ENCODE measurements around the gene OR5C1. TPM values are rescaled to one million over a fixed set of nuclear protein-coding genes. Genes with fewer than 3 reads are reported as not detected.

OR5C1 gene
- total RNA-seq (not detected), polyA plus RNA-seq (not detected)
- long read RNA-seq, donor 1, partial matches to known transcripts, result 0 of 1 reads
- long read RNA-seq, donor 1, other reads (novel, unspliced or antisense), result 0 of 1 reads
- long read RNA-seq, donor 2, result 0 reads
- long read RNA-seq, donor 3, result 0 reads
- long read RNA-seq, donor 4, result 0 reads
- long read RNA-seq, donor 5, result 0 reads
- long read RNA-seq, donor 6, result 0 reads
- long read RNA-seq, donor 7, partial matches to known transcripts, result 0 of 1 reads
- long read RNA-seq, donor 7, other reads (novel, unspliced or antisense), result 0 of 1 reads
- long read RNA-seq, donor 8, result 0 reads
- long read RNA-seq, donor 9, result 0 reads
- long read RNA-seq, donor 10, result 0 reads

DNA sequence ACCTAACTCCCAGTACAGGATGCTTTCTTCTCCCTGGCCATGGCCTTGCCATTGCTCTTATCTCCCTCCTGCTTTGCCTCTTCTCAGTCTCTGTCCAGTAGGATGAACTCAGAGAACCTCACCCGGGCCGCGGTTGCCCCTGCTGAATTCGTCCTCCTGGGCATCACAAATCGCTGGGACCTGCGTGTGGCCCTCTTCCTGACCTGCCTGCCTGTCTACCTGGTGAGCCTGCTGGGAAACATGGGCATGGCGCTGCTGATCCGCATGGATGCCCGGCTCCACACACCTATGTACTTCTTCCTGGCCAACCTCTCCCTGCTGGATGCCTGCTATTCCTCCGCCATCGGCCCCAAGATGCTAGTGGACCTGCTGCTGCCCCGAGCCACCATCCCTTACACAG lies at the start of gene OR5C1:
TSS of gene OR5C1 (plus strand) at position 103 of the 400 bp plus-strand sequence. CDS start at position 103, 0 bp downstream.
- TF ChIP-seq, protein P1, sequence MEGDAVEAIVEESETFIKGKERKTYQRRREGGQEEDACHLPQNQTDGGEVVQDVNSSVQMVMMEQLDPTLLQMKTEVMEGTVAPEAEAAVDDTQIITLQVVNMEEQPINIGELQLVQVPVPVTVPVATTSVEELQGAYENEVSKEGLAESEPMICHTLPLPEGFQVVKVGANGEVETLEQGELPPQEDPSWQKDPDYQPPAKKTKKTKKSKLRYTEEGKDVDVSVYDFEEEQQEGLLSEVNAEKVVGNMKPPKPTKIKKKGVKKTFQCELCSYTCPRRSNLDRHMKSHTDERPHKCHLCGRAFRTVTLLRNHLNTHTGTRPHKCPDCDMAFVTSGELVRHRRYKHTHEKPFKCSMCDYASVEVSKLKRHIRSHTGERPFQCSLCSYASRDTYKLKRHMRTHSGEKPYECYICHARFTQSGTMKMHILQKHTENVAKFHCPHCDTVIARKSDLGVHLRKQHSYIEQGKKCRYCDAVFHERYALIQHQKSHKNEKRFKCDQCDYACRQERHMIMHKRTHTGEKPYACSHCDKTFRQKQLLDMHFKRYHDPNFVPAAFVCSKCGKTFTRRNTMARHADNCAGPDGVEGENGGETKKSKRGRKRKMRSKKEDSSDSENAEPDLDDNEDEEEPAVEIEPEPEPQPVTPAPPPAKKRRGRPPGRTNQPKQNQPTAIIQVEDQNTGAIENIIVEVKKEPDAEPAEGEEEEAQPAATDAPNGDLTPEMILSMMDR (IDR thresholded peaks at IDR 0.05), result no peak
- TF ChIP-seq POLR2AphosphoS5 (IDR thresholded peaks at IDR 0.05), result no peak
- TF ChIP-seq POLR2A (IDR thresholded peaks at IDR 0.05), result no peak
- no peak for TF ChIP-seq EP300 (IDR thresholded peaks at IDR 0.05)
- WGBS, 5 donors, result 93 to 98% (median 94%) methylated on average over 12 of the region's 12 CpGs
- no peak within 1 kb of the TSS for H3K4me3 ChIP-seq
- H3K27ac ChIP-seq, result no peak within 1 kb of the TSS
- H3K36me3 ChIP-seq, result no peaks in the 10 kb centered on the region
- no peaks in the 10 kb centered on the region for H3K27me3 ChIP-seq
- intact Hi-C loops (cut with DNase I; ENCODE audit: low total_unique reads), result no loop called here
- H3K4me1 ChIP-seq, result no peaks in the 10 kb centered on the region
- no peak for DNase-seq
- H3K9me3 ChIP-seq, result no peaks in the 10 kb centered on the region

DNA sequence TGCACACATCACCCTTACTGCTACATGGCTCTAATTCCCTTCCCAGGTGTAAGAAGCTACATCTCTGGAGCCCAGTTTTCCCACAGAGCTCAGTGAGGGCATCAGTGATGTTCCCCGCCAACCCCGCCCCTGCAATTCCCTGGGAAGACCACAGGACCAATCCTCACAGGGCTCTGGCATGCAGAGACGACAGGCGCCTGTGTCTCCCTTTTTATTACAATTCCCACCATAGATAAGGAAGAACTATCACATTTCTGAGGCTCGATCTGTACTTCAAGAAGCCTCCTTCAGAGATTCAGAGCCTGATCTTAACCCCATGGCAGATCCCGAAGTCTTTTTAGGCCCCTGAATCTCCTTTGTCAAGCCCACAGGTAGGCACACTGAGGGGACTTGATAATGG lies 46.7 kb upstream of the OR5C1 start, which contains the start of gene OR1L6:
TSS of gene OR1L6 (plus strand) at position 301 of the 400 bp plus-strand sequence. CDS start 7,545 bp downstream, outside the sequence.
- TF ChIP-seq POLR2A (IDR thresholded peaks at IDR 0.05), result no peak
- TF ChIP-seq EP300 (IDR thresholded peaks at IDR 0.05), result no peak
- TF ChIP-seq, protein P1 (IDR thresholded peaks at IDR 0.05), result no peak
- intact Hi-C loops (cut with DNase I; ENCODE audit: low total_unique reads), result no loop called here
- no peaks in the 10 kb centered on the region for H3K36me3 ChIP-seq
- peaks cover 0 to 41% (median 20%) of the 10 kb centered on the region in 4 donors for H3K9me3 ChIP-seq
- H3K27ac ChIP-seq, result no peak within 1 kb of the TSS
- no peaks in the 10 kb centered on the region for H3K27me3 ChIP-seq
- no peaks in the 10 kb centered on the region for H3K4me1 ChIP-seq
- 69 to 76% (median 73%) methylated on average over 6 of the region's 6 CpGs for whole genome bisulfite sequencing, 5 donors
- DNase-seq, result no peak
- no peak within 1 kb of the TSS for H3K4me3 ChIP-seq

DNA sequence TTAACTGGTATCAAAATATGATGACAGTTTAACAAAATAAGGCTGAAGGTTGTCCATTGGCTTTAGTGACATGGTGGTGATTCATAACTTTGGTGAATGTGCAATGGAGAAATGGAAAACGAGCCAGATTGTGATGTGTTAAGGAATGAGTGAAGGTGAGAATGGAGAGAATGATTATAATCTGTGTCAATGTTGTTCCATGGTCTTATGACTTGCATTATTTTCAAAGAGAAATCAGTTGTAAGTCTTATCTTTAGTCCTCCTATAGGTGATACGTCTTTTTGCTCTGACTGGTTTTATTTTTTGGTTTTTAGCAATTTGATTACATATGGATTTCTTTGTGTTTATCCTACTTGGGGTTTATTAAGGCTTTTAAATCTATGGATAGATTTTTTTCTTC lies 33.9 kb upstream of the OR5C1 start:
- no peak for DNase-seq
- TF ChIP-seq POLR2A (IDR thresholded peaks at IDR 0.05) (no peak), POLR2AphosphoS5 (IDR thresholded peaks at IDR 0.05) (no peak), EP300 (IDR thresholded peaks at IDR 0.05) (no peak)
- TF ChIP-seq, protein P1 (IDR thresholded peaks at IDR 0.05), result no peak
- Histone ChIP-seq H3K27me3 (no peaks in the 10 kb centered on the region), H3K4me3 (no peak overlapping the region), H3K9me3 (peaks cover 0 to 41% (median 24%) of the 10 kb centered on the region in 4 donors), H3K4me1 (no peaks in the 10 kb centered on the region), H3K27ac (no peak overlapping the region), H3K36me3 (no peaks in the 10 kb centered on the region)
- 28 to 39% (median 33%) methylated on average over 2 of the region's 2 CpGs for WGBS, 5 donors
- intact Hi-C loops (cut with DNase I; ENCODE audit: low total_unique reads), result no loop called here

DNA sequence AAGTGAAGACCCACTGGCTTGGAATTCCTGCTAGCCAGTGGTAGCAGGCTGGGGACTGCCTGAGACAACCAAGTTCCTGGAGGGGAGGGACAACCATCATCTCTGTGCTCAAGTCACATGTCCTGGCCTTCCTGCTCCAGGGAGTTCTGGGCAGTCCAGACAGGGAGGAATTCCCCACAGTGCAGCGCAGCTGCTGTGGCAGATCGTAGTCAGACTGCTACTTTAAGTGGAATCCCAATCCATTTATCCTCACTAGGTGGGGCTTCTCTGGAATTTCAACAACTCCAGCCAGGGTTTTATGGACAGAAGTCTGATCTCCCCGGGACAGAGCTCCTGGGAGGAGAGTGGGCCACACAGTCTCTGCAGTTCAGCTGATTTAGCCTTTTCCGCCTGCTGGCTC lies 20.9 kb upstream of the OR5C1 start:
- intact Hi-C loops (cut with DNase I; ENCODE audit: low total_unique reads), result no loop called here
- Histone ChIP-seq H3K27ac (no peak overlapping the region), H3K27me3 (no peaks in the 10 kb centered on the region), H3K4me1 (no peaks in the 10 kb centered on the region), H3K4me3 (no peak overlapping the region), H3K9me3 (peaks cover 5 to 54% (median 41%) of the 10 kb centered on the region in 4 donors), H3K36me3 (peaks cover 0 to 8% (median 0%) of the 10 kb centered on the region in 4 donors)
- DNase-seq, result no peak
- TF ChIP-seq, protein P1 (IDR thresholded peaks at IDR 0.05), result no peak
- no peak for TF ChIP-seq EP300 (IDR thresholded peaks at IDR 0.05)
- TF ChIP-seq POLR2AphosphoS5 (IDR thresholded peaks at IDR 0.05), result no peak
- no peak for TF ChIP-seq POLR2A (IDR thresholded peaks at IDR 0.05)
- 77 to 94% (median 80%) methylated on average over 4 of the region's 4 CpGs for WGBS, 5 donors
